ENCODE results near the gene GNAI3. TPM values are rescaled to one million over a fixed set of nuclear protein-coding genes. Genes with fewer than 3 reads are reported as not detected.

GNAI3 gene
- total and polyA plus RNA-seq, 2 experiments from 2014 or later: 8.9 to 11.5 TPM

GRCh38 chr1:109635862-109636200 is 87.4 kb downstream of the GNAI3 start:
- Histone ChIP-seq H3K36me3 (replicated peaks; ENCODE audit: insufficient read depth, low read depth) (no peaks in the 10 kb centered on the region), H3K4me3 (no peak overlapping the region), H3K9me2 (replicated peaks; ENCODE audit: insufficient read depth) (no peaks in the 10 kb centered on the region), H3K79me2 (no peaks in the 10 kb centered on the region), H3K9me3 (ENCODE audit: low read depth) (no peaks in the 10 kb centered on the region), H3K4me1 (ENCODE audit: insufficient read depth) (peaks cover 13% of the 10 kb centered on the region), H4K20me1 (ENCODE audit: insufficient read depth, poor library complexity, severe bottlenecking) (no peaks in the 10 kb centered on the region), H3K4me2 (peak overlapping the region; percentile 48), H3K27ac (peak overlapping the region; percentile 29), H3K27me3 (no peaks in the 10 kb centered on the region), H2AFZ (no peak overlapping the region)
- WGBS (ENCODE audit: low lambda C conversion rate, missing lambda C conversion rate): 35% methylated on average over 2 of the region's 2 CpGs
- DNase-seq (ENCODE audit: low spot score): no peak
- TF ChIP-seq CTCF (IDR thresholded peaks at IDR 0.05; ENCODE audit: poor library complexity) (no peak), EZH2 (IDR thresholded peaks at IDR 0.05; ENCODE audit: borderline replicate concordance) (no peak), EZH2phosphoT487 (IDR thresholded peaks at IDR 0.05; ENCODE audit: low read depth, severe bottlenecking, unreplicated experiment) (no peak)

- 55% methylated on average over 9 of the region's 9 CpGs for WGBS (ENCODE audit: low lambda C conversion rate, missing lambda C conversion rate)
- no peak overlapping the region for H3K4me3 ChIP-seq
- TF ChIP-seq CTCF (IDR thresholded peaks at IDR 0.05; ENCODE audit: poor library complexity) (no peak), EZH2phosphoT487 (IDR thresholded peaks at IDR 0.05; ENCODE audit: low read depth, severe bottlenecking, unreplicated experiment) (no peak), EZH2 (IDR thresholded peaks at IDR 0.05; ENCODE audit: borderline replicate concordance) (no peak)
- peaks cover 13% of the 10 kb centered on the region for H3K4me1 ChIP-seq (ENCODE audit: insufficient read depth)
- no peaks in the 10 kb centered on the region for H3K9me2 ChIP-seq (replicated peaks; ENCODE audit: insufficient read depth)
- no peaks in the 10 kb centered on the region for H3K27me3 ChIP-seq
- no peak for DNase-seq (ENCODE audit: low spot score)
- H3K36me3 ChIP-seq (replicated peaks; ENCODE audit: insufficient read depth, low read depth): no peaks in the 10 kb centered on the region
- no peaks in the 10 kb centered on the region for H3K79me2 ChIP-seq
- peak overlapping the region; percentile 29 for H3K27ac ChIP-seq
- no peaks in the 10 kb centered on the region for H3K9me3 ChIP-seq (ENCODE audit: low read depth)
- H4K20me1 ChIP-seq (ENCODE audit: insufficient read depth, poor library complexity, severe bottlenecking): no peaks in the 10 kb centered on the region
- H3K4me2 ChIP-seq: peak overlapping the region; percentile 48
- no peak overlapping the region for H2AFZ ChIP-seq
These were observed 88.0 kb downstream of the GNAI3 start for GRCh38 chr1:109636201-109636952.

GRCh38 chr1:109637446-109637845 is 89.0 kb downstream of the GNAI3 start:
- DNase-seq (ENCODE audit: low spot score): no peak
- no peak overlapping the region for H3K4me3 ChIP-seq
- no peaks in the 10 kb centered on the region for H3K9me3 ChIP-seq (ENCODE audit: low read depth)
- peaks cover 13% of the 10 kb centered on the region for H3K4me1 ChIP-seq (ENCODE audit: insufficient read depth)
- no peak for TF ChIP-seq EZH2phosphoT487 (IDR thresholded peaks at IDR 0.05; ENCODE audit: low read depth, severe bottlenecking, unreplicated experiment)
- no peaks in the 10 kb centered on the region for H3K36me3 ChIP-seq (replicated peaks; ENCODE audit: insufficient read depth, low read depth)
- 100% methylated on average over 7 of the region's 7 CpGs for WGBS (ENCODE audit: low lambda C conversion rate, missing lambda C conversion rate)
- H3K4me2 ChIP-seq: no peak overlapping the region
- no peaks in the 10 kb centered on the region for H3K27me3 ChIP-seq
- H3K9me2 ChIP-seq (replicated peaks; ENCODE audit: insufficient read depth): no peaks in the 10 kb centered on the region
- no peaks in the 10 kb centered on the region for H4K20me1 ChIP-seq (ENCODE audit: insufficient read depth, poor library complexity, severe bottlenecking)
- H3K79me2 ChIP-seq: no peaks in the 10 kb centered on the region
- no peak overlapping the region for H3K27ac ChIP-seq
- H2AFZ ChIP-seq: no peak overlapping the region

- Histone ChIP-seq H3K4me1 (ENCODE audit: insufficient read depth) (peaks cover 25% of the 10 kb centered on the region), H3K9me3 (ENCODE audit: low read depth) (no peaks in the 10 kb centered on the region), H3K27me3 (no peaks in the 10 kb centered on the region), H3K4me3 (no peak overlapping the region), H3K79me2 (no peaks in the 10 kb centered on the region), H4K20me1 (ENCODE audit: insufficient read depth, poor library complexity, severe bottlenecking) (no peaks in the 10 kb centered on the region), H3K36me3 (replicated peaks; ENCODE audit: insufficient read depth, low read depth) (no peaks in the 10 kb centered on the region), H3K4me2 (no peak overlapping the region), H3K27ac (no peak overlapping the region), H3K9me2 (replicated peaks; ENCODE audit: insufficient read depth) (no peaks in the 10 kb centered on the region), H2AFZ (no peak overlapping the region)
- WGBS (ENCODE audit: low lambda C conversion rate, missing lambda C conversion rate): 87% methylated on average over 9 of the region's 9 CpGs
- DNase-seq (ENCODE audit: low spot score): no peak
- TF ChIP-seq CTCF (IDR thresholded peaks at IDR 0.05; ENCODE audit: poor library complexity) (no peak), EZH2phosphoT487 (IDR thresholded peaks at IDR 0.05; ENCODE audit: low read depth, severe bottlenecking, unreplicated experiment) (no peak), EZH2 (IDR thresholded peaks at IDR 0.05; ENCODE audit: borderline replicate concordance) (no peak)
These were observed 90.8 kb downstream of the GNAI3 start for GRCh38 chr1:109639063-109639840.

Measured in hepatocyte (in vitro differentiated cells).